Peyer's patch (tissue), 4 donors: ENCODE measurements around the gene GMPR2. TPM values are rescaled to one million over a fixed set of nuclear protein-coding genes. Genes with fewer than 3 reads are reported as not detected.
A peak's percentile ranks its signal among the peaks of the same experiment; 100 is the strongest.

Source experiments
- DNase-seq, 3 donors: peaks; one replicate each; pipeline ENCODE4 v3.0.0-alpha.2; 2017 to 2019
- H3K27ac ChIP-seq, 4 donors: fragments of 200-600 bp; sonication (generic); one replicate each; pipeline ENCODE4 v1.5.1; 2016 to 2019
- H3K27me3 ChIP-seq, 2 donors: fragments of 200-600 bp; sonication (generic); one replicate each; pipeline ENCODE4 v1.5.1; 2019
- H3K36me3 ChIP-seq, 3 donors: fragments of 200-600 bp; sonication (generic); one replicate each; pipeline ENCODE4 v1.5.1; 2016 to 2019
- H3K4me1 ChIP-seq, 4 donors: fragments of 200-600 bp; sonication (generic); one replicate each; pipeline ENCODE4 v1.5.1; 2016 to 2019
- H3K4me3 ChIP-seq, 4 donors: fragments of 200-600 bp; sonication (generic); 1 replicate in 3 of 4; 2 replicates in 1 of 4; pipeline ENCODE4 v1.5.1; 2016 to 2019; ENCODE audit warnings: mild to moderate bottlenecking in 1 of 4
- H3K9me3 ChIP-seq, 4 donors: fragments of 200-600 bp; sonication (generic); one replicate each; pipeline ENCODE4 v1.5.1; 2016 to 2019; ENCODE audit warnings: mild to moderate bottlenecking in 1 of 4
- CTCF ChIP-seq, 6 experiments: fragments of 450-650 bp in 4 of 6; fragments of 200-600 bp in 2 of 6; sonication (generic) in 1 of 6; IDR thresholded peaks; one replicate each; pipeline ENCODE4 v1.5.1; 2017 to 2019; ENCODE audit warnings: antibody characterized with exemption in 6 of 6, mild to moderate bottlenecking in 3 of 6, moderate library complexity in 1 of 6
- POLR2A ChIP-seq, 2 donors: fragments of 450-650 bp; IDR thresholded peaks; one replicate each; pipeline ENCODE4 v1.5.1; 2017; ENCODE audit warnings: antibody characterized with exemption in 2 of 2, mild to moderate bottlenecking in 2 of 2, moderate library complexity in 2 of 2
- total RNA-seq, 4 donors: library from RNA; depleted of rRNA; stranded (reverse); fragments of >200 nt; gene quantifications; one replicate each; pipeline ENCODE4 v1.1.0, GENCODE V29; 2016

GMPR2 gene
- total RNA-seq, 4 donors from 2014 or later: 52.7 to 59.4 (median 55.3) TPM

- no peaks in the 10 kb centered on the region for H3K27me3 ChIP-seq
- H3K27ac ChIP-seq: no peak overlapping the region
- no peak overlapping the region for H3K4me3 ChIP-seq
- DNase-seq: no peak
- TF ChIP-seq POLR2A (IDR thresholded peaks at IDR 0.05): no peak
- no peak for TF ChIP-seq CTCF (IDR thresholded peaks at IDR 0.05)
- peaks cover 0 to 18% (median 9%) of the 10 kb centered on the region in 4 donors for H3K4me1 ChIP-seq
- peaks cover 0 to 45% (median 0%) of the 10 kb centered on the region in 3 donors for H3K36me3 ChIP-seq
- H3K9me3 ChIP-seq: no peaks in the 10 kb centered on the region
These were observed 45.7 kb upstream of the GMPR2 start for GRCh38 chr14:24186831-24187538.

- Histone ChIP-seq H3K36me3 (peaks cover 0 to 45% (median 0%) of the 10 kb centered on the region in 3 donors), H3K27ac (peak overlapping the region in 1 of 4 donors; percentile 80)
These were observed 45.2 kb upstream of the GMPR2 start for GRCh38 chr14:24187539-24187915.

GRCh38 chr14:24188251-24189058, 44.3 kb upstream of the GMPR2 start, which contains the start of gene IPO4:
TSS of gene IPO4 (minus strand) at chr14:24188816. CDS start at chr14:24188787, 29 bp downstream.
- peak within 1 kb of the TSS; percentile 58 to 80 (median 77) for H3K4me3 ChIP-seq
- peak; percentile 93 to 98 (median 93) for DNase-seq
- peaks cover 0 to 18% (median 9%) of the 10 kb centered on the region in 4 donors for H3K4me1 ChIP-seq
- no peaks in the 10 kb centered on the region for H3K27me3 ChIP-seq
- H3K9me3 ChIP-seq: no peaks in the 10 kb centered on the region
- H3K27ac ChIP-seq: peak within 1 kb of the TSS; percentile 36 to 80 (median 69)
- TF ChIP-seq CTCF (IDR thresholded peaks at IDR 0.05) (no peak), POLR2A (IDR thresholded peaks at IDR 0.05) (peak in 1 of 2 donors; percentile 29)
- peaks cover 0 to 45% (median 0%) of the 10 kb centered on the region in 3 donors for H3K36me3 ChIP-seq

More at GRCh38 chr14:24187539-24187915, 45.2 kb upstream of the GMPR2 start:
- H3K4me3 ChIP-seq: peak overlapping the region in 2 of 4 donors; percentile 76 to 78
- H3K27me3 ChIP-seq: no peaks in the 10 kb centered on the region
- TF ChIP-seq POLR2A (IDR thresholded peaks at IDR 0.05) (no peak), CTCF (IDR thresholded peaks at IDR 0.05) (no peak)
- H3K9me3 ChIP-seq: no peaks in the 10 kb centered on the region
- peaks cover 0 to 18% (median 9%) of the 10 kb centered on the region in 4 donors for H3K4me1 ChIP-seq
- DNase-seq: no peak

- peak overlapping the region in 3 of 4 donors; percentile 69 to 80 (median 69) for H3K27ac ChIP-seq
- H3K4me1 ChIP-seq: peaks cover 0 to 18% (median 9%) of the 10 kb centered on the region in 4 donors
These were observed 43.7 kb upstream of the GMPR2 start for GRCh38 chr14:24189059-24189375.

More at GRCh38 chr14:24189059-24189375, 43.7 kb upstream of the GMPR2 start:
- Histone ChIP-seq H3K27me3 (no peaks in the 10 kb centered on the region), H3K4me3 (peak overlapping the region in 3 of 4 donors; percentile 76 to 80 (median 78)), H3K36me3 (peaks cover 0 to 39% (median 0%) of the 10 kb centered on the region in 3 donors), H3K9me3 (no peaks in the 10 kb centered on the region)
- TF ChIP-seq POLR2A (IDR thresholded peaks at IDR 0.05) (no peak), CTCF (IDR thresholded peaks at IDR 0.05) (no peak)
- DNase-seq: no peak
